Brain microvascular endothelial cell (primary cell): Measurements from ENCODE around the gene NEK4.

Source experiments
- DNase-seq: peaks from one replicate; pipeline ENCODE4 v3.0.0-alpha.2; 2020
- H3K27ac ChIP-seq: fragments of 250-450 bp; sonication (Bioruptor Pico); 2 replicates; pipeline ENCODE4 v1.5.1; 2020; ENCODE audit warnings: mild to moderate bottlenecking, moderate library complexity
- H3K27me3 ChIP-seq: fragments of 250-450 bp; sonication (Bioruptor Pico); replicated peaks from 2 replicates; pipeline ENCODE4 v1.5.1; 2020; ENCODE audit warnings: mild to moderate bottlenecking
- H3K36me3 ChIP-seq: fragments of 250-450 bp; sonication (Bioruptor Pico); replicated peaks from 2 replicates; pipeline ENCODE4 v1.5.1; 2020; ENCODE audit warnings: mild to moderate bottlenecking
- H3K4me3 ChIP-seq: 2 replicates; pipeline ENCODE4 v1.5.1; 2011; ENCODE audit warnings: low read depth, mild to moderate bottlenecking, control low read depth, low read length, moderate library complexity
- in situ Hi-C: cut with HindIII; loops from 2 replicates; pipeline ENCODE4 v1.10.0; 2017; ENCODE audit warnings: low sequenced_read_pairs, low pct_ligation_motif_present
- TF ChIP-seq, protein P1 (sequence below): IDR thresholded peaks from 2 replicates; pipeline ENCODE4 v1.5.1; 2011; ENCODE audit warnings: low read depth, mild to moderate bottlenecking, moderate library complexity, low read length, control low read depth, inconsistent platforms; ENCODE audit errors: missing control alignments

The NEK4 gene

DNA sequence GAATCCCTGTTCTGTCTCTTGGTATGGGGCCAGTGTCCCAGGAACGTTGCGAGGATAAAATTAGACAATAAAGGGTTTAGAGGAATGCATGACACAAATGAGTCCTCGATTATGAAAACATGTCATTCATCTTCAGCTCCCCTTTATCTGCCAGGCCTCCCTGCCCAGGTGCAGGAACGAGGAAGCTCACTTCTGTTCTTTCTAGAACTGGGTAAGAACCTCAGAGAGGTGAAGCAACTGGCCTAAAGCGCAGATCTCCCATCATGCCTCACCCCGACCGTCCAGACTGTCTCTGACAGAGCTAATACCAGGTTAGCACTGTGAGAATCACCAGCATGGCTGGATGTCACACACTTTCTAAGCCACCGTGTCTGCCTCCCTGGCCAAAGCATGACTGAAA, 5.1 kb upstream of the NEK4 start:
- in situ Hi-C loops = no loop called here
- Histone ChIP-seq H3K27me3 (no peaks in the 10 kb centered on the region), H3K4me3 (no peak overlapping the region), H3K36me3 (no peaks in the 10 kb centered on the region), H3K27ac (no peak overlapping the region)
- TF ChIP-seq, protein P1, sequence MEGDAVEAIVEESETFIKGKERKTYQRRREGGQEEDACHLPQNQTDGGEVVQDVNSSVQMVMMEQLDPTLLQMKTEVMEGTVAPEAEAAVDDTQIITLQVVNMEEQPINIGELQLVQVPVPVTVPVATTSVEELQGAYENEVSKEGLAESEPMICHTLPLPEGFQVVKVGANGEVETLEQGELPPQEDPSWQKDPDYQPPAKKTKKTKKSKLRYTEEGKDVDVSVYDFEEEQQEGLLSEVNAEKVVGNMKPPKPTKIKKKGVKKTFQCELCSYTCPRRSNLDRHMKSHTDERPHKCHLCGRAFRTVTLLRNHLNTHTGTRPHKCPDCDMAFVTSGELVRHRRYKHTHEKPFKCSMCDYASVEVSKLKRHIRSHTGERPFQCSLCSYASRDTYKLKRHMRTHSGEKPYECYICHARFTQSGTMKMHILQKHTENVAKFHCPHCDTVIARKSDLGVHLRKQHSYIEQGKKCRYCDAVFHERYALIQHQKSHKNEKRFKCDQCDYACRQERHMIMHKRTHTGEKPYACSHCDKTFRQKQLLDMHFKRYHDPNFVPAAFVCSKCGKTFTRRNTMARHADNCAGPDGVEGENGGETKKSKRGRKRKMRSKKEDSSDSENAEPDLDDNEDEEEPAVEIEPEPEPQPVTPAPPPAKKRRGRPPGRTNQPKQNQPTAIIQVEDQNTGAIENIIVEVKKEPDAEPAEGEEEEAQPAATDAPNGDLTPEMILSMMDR = no peak
- DNase-seq = no peak

- no peak for DNase-seq
- Histone ChIP-seq H3K36me3 (no peaks in the 10 kb centered on the region), H3K4me3 (no peak overlapping the region), H3K27me3 (no peaks in the 10 kb centered on the region), H3K27ac (no peak overlapping the region)
- TF ChIP-seq, protein P1 = no peak
- in situ Hi-C loops = no loop called here
Measured at GRCh38 chr3:52774901-52775864, 4.4 kb upstream of the NEK4 start.

DNA sequence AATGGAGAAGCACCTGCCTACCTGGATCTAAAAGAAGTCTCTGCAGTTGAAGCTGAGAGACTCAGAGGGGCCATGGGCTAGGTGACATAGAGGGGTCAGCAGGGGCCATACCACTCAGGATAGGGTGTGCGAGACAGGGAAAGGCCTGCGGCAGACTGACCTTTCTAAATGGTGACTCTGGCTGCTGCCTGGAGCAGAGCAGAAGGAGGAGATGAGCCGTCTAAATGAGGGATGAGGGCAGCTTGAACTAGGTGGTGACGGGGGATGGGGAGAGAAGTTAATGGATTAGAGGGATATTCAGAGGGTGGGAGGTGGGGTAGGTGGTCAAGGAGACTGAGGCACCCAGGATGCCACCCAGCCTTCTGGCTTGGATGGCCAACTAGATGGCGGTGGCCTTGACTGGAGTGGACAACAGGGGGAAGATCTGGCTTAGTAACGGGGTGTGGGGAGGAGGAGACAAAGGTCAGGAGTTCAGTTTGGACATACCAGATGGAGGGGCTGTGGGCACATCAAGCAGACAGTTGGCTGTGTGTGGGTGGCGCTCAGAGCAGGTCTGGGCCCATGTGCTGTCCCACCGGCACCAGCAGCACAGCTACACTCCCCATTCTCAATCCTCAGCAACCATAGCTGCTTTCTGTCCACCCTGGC, 3.5 kb upstream of the NEK4 start:
- no peaks in the 10 kb centered on the region for H3K36me3 ChIP-seq
- TF ChIP-seq, protein P1 = no peak
- H3K27me3 ChIP-seq = no peaks in the 10 kb centered on the region
- H3K27ac ChIP-seq = no peak overlapping the region
- DNase-seq = no peak
- in situ Hi-C loops = no loop called here
- H3K4me3 ChIP-seq = no peak overlapping the region

DNA sequence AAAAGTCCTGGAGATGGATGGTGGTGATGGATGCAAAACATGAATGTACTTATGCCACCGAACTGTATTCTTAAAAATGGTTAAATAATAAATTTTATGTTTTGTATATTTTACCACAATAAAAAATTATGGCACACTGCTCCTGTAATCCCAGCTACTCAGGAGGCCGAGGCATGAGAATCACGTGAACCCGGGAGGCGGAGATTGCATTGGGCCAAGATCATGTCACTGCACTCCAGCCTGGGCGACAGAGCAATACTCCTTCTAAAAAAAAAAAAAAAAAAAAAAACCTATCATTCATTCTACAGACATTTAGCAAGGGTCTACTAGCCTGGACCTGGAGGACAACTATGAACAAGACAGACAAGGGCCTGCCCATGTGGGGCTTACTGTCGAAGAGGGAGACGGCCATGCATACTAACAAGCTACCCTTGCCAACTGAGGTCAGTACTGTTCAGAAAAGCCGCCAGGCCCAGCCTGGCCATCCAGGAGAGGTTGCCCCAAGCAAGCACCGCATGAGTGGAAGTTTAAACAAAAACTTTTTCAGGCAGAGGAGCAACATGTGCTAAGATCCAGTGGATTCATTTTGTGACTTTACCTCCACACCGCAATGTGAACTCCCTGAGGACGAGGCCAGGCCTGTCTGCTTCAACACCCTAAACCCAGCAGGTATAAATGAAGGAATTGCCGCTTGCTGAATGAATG, 2.8 kb upstream of the NEK4 start:
- no peaks in the 10 kb centered on the region for H3K36me3 ChIP-seq
- DNase-seq = no peak
- H3K4me3 ChIP-seq = no peak overlapping the region
- no peaks in the 10 kb centered on the region for H3K27me3 ChIP-seq
- TF ChIP-seq, protein P1 = no peak
- in situ Hi-C loops = no loop called here
- H3K27ac ChIP-seq = no peak overlapping the region

DNA sequence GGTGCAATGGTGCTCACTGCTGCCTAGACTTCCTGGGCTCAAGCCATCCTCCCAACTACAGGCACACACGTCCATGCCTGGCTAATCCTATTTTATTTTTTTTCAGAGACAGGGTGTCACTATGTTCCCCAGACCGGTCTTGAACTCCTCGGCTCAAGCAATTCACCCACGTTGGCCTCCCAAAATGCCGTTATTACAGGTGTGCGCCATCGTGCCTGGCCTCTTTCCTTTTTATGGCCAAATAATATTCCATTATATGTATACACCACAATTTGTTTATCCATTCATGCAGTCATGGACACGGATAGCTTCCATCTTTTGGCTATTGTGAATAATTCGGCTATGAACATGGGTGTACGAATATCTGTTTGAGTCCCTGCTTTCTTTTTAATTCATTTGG, 962 bp upstream of the NEK4 start:
- TF ChIP-seq, protein P1 = no peak
- in situ Hi-C loops = no loop called here
- DNase-seq = no peak
- H3K27ac ChIP-seq = no peak overlapping the region
- no peaks in the 10 kb centered on the region for H3K36me3 ChIP-seq
- H3K27me3 ChIP-seq = no peaks in the 10 kb centered on the region
- no peak overlapping the region for H3K4me3 ChIP-seq
